ENCODE results near the gene ARL15.

Gene ARL15

GRCh38 chr5:54272746-54273145 is 37.6 kb downstream of the ARL15 start:
- no peak for TF ChIP-seq CTCF (IDR thresholded peaks at IDR 0.05; ENCODE audit: low read length, missing control alignments)
- no peak for DNase-seq (ENCODE audit: low read depth)
- no peak overlapping the region for H3K4me3 ChIP-seq (replicated peaks; ENCODE audit: low read depth, low read length)

GRCh38 chr5:54270326-54270725 is 40.0 kb downstream of the ARL15 start:
- no peak for TF ChIP-seq CTCF (IDR thresholded peaks at IDR 0.05; ENCODE audit: low read length, missing control alignments)

GRCh38 chr5:54264574-54264973 is 45.8 kb downstream of the ARL15 start:
- no peak for TF ChIP-seq CTCF (IDR thresholded peaks at IDR 0.05; ENCODE audit: low read length, missing control alignments)
- H3K4me3 ChIP-seq (replicated peaks; ENCODE audit: low read depth, low read length): no peak overlapping the region
- DNase-seq (ENCODE audit: low read depth): no peak

More at GRCh38 chr5:54270326-54270725, 40.0 kb downstream of the ARL15 start:
- no peak overlapping the region for H3K4me3 ChIP-seq (replicated peaks; ENCODE audit: low read depth, low read length)
- no peak for DNase-seq (ENCODE audit: low read depth)

GRCh38 chr5:54263447-54263846 is 46.9 kb downstream of the ARL15 start:
- no peak for TF ChIP-seq CTCF (IDR thresholded peaks at IDR 0.05; ENCODE audit: low read length, missing control alignments)
- no peak overlapping the region for H3K4me3 ChIP-seq (replicated peaks; ENCODE audit: low read depth, low read length)
- DNase-seq (ENCODE audit: low read depth): no peak

GRCh38 chr5:54261596-54261995 is 48.8 kb downstream of the ARL15 start:
- TF ChIP-seq CTCF (IDR thresholded peaks at IDR 0.05; ENCODE audit: low read length, missing control alignments): no peak
- no peak for DNase-seq (ENCODE audit: low read depth)

GRCh38 chr5:54259981-54260380 is 50.4 kb downstream of the ARL15 start:
- no peak for TF ChIP-seq CTCF (IDR thresholded peaks at IDR 0.05; ENCODE audit: low read length, missing control alignments)
- no peak for DNase-seq (ENCODE audit: low read depth)
- no peak overlapping the region for H3K4me3 ChIP-seq (replicated peaks; ENCODE audit: low read depth, low read length)

More at GRCh38 chr5:54261596-54261995, 48.8 kb downstream of the ARL15 start:
- H3K4me3 ChIP-seq (replicated peaks; ENCODE audit: low read depth, low read length): no peak overlapping the region

- DNase-seq (ENCODE audit: low read depth): no peak
- H3K4me3 ChIP-seq (replicated peaks; ENCODE audit: low read depth, low read length): no peak overlapping the region
- TF ChIP-seq CTCF (IDR thresholded peaks at IDR 0.05; ENCODE audit: low read length, missing control alignments): no peak
These were observed 51.3 kb downstream of the ARL15 start for GRCh38 chr5:54259090-54259489.

Measured in fibroblast of pulmonary artery (primary cell).